Coronary artery (tissue), 2 donors: ENCODE measurements around the gene TOM1L2.

Source experiments
- DNase-seq: peaks from one replicate; pipeline ENCODE4 v3.0.0-alpha.2; 2017; ENCODE audit warnings: low spot score
- H3K27ac ChIP-seq, 2 donors: fragments of 200-600 bp; sonication (generic); one replicate each; pipeline ENCODE4 v1.5.1; 2016 to 2019
- H3K4me3 ChIP-seq: fragments of 200-600 bp; sonication (generic); 2 replicates; pipeline ENCODE4 v1.5.1; 2016; ENCODE audit warnings: mild to moderate bottlenecking, moderate library complexity
- CTCF ChIP-seq: fragments of 200-600 bp; sonication (generic); IDR thresholded peaks from one replicate; pipeline ENCODE4 v1.5.1; 2019; ENCODE audit warnings: antibody characterized with exemption

TOM1L2 gene

DNA sequence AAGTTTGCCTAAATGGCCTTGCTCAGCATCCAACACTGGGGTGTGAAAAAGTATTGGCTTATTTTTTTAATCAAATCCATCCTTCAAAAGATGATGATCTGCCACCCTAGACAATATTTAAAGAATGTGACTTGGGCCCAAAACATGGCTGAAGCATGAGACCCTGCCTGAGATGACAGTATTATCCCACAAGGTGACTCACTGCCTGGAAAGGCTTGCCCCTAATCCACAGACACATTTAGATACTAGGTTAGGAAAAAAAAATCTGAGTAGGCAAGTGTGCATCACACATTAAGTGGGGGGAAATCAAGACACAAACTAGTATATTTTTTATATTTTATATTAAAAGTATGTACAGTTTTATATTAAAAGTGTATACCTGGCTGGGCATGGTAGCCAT, 38.4 kb downstream of the TOM1L2 start:
- DNase-seq = no peak
- no peak for TF ChIP-seq CTCF
- no peak overlapping the region for H3K27ac ChIP-seq
- no peak overlapping the region for H3K4me3 ChIP-seq

DNA sequence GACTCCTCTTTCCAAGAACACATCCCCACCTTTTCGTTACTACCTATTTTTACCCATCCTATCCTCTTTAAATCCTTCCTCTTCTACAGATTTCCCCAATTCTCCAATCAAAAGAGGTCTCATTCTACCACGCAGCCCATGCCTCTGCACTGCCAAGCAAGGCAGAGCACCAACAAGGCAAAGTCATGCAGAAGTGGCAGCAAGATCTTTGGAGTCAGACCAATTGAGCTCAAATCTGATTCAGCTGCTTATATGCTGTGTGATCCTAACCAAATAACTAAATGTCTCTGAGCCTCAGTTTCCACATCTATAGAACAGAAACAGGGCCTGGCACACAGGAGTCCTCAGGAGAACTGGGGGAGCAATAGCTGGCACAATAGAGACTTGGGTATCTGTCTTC, 41.0 kb downstream of the TOM1L2 start:
- Histone ChIP-seq H3K27ac (peak overlapping the region in 1 of 2 donors; percentile 4), H3K4me3 (no peak overlapping the region)
- TF ChIP-seq CTCF = no peak
- DNase-seq = no peak

DNA sequence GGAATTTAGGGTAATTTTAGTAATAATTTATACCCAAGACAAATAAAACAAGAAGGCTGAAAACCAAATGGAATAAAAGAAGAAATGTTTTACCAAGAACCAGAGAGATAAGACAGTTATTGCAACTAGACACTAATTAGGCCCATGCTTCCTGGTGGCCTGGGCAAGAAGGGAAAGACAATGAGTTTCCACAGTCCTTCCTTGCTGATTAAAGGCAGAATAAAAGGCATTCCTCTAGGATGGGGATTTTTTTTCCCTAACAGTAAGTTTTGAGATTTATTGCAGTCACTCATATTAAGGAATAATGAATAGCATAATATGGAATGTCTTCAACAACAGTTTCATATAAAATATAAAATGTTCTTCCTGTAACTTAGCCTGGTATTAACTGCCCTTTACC, 41.5 kb downstream of the TOM1L2 start:
- peak overlapping the region in 1 of 2 donors; percentile 4 for H3K27ac ChIP-seq
- no peak for DNase-seq
- TF ChIP-seq CTCF = no peak
- H3K4me3 ChIP-seq = no peak overlapping the region

GRCh38 chr17:17929655-17930380, 42.4 kb downstream of the TOM1L2 start:
- TF ChIP-seq CTCF = no peak
- no peak for DNase-seq
- Histone ChIP-seq H3K4me3 (no peak overlapping the region), H3K27ac (peak overlapping the region; percentile 53 to 78)

DNA sequence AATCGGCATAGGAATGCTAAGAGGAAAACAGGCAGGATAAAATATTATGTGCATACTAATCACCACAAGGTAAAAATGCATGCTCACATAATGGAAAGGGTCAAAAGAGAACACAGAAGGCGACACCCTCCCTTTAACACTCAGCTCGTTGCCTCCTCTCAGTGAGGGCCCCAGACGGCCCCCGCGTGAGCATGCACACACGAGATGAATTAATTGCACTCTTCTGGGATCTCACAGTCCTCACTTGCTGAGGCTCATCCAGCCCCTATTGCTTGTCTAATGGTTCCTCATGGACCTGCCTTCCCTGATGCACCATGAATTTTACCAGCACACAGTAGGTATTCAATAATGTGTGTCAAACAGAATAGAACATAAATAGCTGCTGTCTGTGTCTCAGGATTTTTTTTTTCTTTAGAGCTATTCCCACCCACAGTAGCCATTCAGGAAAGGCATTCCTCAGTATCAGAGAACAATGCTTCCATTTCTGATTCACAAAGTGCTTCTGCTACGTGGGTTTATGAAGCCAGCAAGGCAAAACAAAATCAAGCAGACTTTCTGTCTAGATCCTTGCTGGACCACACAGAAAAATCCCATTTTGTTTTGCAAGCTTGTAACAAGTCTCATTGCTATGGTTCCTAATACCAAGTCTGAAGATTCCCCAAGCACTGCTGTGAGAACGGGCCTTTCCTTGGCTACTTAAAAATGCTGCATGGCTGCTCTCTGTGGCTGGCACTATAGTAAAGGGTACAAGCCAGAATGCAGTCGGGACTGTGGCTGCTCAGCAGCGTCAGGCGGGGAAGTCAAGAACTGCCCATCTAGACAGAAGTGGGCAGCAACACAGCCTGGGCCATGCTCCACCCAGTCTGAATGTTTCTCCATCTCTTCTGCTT, 43.6 kb downstream of the TOM1L2 start:
- no peak for DNase-seq
- peak overlapping the region; percentile 11 for H3K4me3 ChIP-seq
- H3K27ac ChIP-seq = peak overlapping the region; percentile 53 to 78
- TF ChIP-seq CTCF = no peak

DNA sequence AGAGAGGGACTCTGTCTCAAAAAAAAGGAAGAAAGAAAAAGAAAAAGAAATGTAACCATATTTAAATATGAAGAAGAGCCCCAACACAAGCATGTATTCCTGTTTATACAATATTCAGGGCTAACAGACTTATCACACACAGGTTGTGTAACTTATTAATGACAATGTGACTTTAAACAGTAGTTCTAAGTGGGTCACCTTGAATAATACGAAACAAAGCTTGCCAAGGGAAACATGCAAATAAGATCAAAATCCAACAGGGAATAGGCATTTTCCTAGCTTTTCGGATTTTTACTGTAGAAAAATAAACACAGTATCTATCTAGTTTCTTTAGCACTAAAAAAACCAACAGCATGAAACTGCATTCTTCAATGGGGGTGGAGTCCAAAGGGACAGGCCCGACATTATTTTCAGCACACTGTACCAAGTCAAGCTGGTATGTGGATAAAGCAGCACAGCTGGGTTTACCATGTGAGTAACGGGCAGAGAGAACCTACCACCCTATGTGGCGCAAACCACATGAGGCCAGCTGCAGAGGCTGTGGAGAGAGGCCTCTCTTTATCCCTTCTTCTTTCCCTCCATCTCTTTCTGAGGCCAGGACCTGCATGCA, 45.3 kb downstream of the TOM1L2 start:
- Histone ChIP-seq H3K27ac (peak overlapping the region in 1 of 2 donors; percentile 48), H3K4me3 (no peak overlapping the region)
- TF ChIP-seq CTCF = no peak
- no peak for DNase-seq
